GM12873 (cell line): ENCODE measurements around the gene CCDC167.
A peak's percentile ranks its signal among the peaks of the same experiment; 100 is the strongest.

ENCODE experiments used
- TF ChIP-seq, protein P1 (sequence below): IDR thresholded peaks from 2 replicates; pipeline ENCODE4 v1.5.1; 2012; ENCODE audit warnings: low read depth, mild to moderate bottlenecking, moderate library complexity, low read length, control low read depth; ENCODE audit not compliant: insufficient read depth; ENCODE audit errors: missing control alignments

Gene CCDC167

DNA sequence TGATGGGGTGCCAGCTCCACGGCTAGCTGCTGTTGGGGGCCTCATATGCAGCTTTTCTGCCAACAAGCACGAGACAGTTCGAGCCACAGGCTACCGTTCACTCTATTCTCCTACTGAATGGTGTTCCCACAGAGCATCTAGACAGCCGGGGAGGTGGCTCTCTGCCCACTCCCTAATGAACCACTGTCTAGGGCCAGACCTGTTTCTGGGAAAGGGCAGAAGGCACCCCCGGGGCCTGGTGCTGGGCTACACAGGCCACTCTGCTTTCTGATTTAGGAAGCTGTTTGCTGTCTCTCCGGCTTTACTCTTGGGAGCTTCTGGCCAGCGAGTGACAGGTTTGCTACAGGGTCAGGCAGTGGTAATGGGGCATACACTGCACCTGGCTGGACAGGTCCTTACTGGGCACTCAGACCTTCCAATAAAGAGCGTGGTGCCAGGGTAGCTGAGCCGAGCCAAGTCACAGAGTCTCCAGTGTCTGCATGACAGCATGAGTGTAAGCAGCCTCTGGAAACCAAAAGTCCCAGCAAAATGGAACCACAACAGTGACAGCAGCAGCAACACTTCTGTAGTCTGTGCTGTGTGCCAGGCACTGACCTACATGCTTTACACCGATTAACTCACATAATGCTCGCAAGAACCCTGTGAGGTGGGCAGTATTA, 8.4 kb downstream of the CCDC167 start:
- TF ChIP-seq, protein P1, sequence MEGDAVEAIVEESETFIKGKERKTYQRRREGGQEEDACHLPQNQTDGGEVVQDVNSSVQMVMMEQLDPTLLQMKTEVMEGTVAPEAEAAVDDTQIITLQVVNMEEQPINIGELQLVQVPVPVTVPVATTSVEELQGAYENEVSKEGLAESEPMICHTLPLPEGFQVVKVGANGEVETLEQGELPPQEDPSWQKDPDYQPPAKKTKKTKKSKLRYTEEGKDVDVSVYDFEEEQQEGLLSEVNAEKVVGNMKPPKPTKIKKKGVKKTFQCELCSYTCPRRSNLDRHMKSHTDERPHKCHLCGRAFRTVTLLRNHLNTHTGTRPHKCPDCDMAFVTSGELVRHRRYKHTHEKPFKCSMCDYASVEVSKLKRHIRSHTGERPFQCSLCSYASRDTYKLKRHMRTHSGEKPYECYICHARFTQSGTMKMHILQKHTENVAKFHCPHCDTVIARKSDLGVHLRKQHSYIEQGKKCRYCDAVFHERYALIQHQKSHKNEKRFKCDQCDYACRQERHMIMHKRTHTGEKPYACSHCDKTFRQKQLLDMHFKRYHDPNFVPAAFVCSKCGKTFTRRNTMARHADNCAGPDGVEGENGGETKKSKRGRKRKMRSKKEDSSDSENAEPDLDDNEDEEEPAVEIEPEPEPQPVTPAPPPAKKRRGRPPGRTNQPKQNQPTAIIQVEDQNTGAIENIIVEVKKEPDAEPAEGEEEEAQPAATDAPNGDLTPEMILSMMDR = no peak

DNA sequence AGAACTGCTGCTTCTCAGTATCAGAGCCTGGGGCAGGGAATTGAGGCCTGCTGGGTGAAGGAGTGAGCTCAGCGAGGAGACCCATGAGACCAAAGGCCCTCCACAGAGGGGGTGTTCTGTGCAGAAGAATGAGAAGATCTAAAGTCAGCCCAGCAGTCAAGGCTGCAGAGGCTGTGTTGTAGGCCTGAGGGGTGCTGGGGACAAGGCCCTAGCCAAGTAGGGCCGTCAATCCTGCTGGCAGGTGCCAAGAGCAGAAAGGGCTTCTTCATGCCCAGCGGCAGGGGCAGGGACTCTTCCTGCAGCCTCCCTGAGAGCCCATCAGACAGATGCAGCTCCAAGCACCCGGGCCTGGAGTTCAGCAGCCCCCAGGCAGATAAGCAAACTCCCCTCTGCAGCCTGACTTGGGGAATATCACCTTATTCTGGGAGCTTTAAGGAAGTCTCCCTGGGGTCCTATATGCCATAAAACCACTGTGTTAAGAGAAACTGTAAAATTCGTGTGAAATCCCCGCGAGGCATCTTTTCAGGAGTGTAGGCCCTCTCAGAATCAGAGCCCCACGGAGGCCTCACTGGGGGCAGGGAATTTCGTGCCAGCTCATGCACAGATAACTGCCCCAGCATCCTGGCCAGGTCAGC, 9.0 kb downstream of the CCDC167 start:
- TF ChIP-seq, protein P1 = no peak

DNA sequence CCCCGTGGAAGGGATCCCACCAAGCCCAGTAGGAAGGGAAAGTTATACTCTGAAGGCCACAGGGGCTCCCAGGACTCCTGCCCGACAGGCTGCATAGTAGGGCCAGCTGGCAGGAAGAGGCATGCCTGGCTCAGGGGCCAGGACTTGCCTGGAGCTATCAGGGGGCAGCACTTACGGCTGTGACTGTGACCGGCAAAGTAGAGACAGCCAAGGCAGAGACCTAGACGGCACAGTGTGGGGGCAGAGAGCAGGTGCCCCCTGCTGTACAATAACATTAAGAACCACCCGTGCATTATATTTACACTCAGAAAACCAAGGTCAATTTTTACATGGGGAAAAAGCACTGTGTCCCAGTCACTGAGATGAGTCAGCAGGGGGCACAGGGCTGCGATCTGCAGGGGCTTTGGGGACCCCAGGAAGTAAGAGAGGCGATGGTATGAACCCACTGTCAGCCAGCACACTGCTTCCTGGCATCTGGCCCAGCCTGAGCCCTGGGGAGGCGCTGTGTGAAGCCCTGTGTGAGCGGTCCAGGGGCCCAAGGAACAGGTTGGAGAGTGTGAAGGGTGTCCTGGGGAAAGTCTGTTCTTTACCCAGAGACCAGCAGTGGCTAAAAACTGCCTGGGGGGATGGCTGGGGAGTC, 9.9 kb downstream of the CCDC167 start:
- TF ChIP-seq, protein P1 = peak; percentile 44

DNA sequence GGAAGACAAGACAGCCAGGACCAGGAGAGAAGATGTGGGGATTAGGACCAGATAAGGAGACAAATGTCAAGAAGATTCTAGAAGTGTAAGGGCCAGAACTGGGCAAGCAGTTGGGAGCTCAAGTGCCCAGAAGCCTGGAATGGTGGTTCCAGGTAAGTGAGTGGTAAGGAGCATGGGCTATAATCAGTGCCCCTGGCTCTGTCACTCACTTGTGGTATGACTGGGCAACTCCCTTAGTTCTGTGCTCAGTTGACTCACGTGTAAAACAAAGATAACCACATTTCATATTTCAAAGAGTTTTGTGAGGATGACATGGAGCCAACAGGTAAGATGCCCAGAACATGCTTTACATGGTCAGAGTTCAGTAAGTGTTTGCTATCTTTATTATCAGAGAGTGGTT, 11.2 kb downstream of the CCDC167 start:
- TF ChIP-seq, protein P1 = no peak

DNA sequence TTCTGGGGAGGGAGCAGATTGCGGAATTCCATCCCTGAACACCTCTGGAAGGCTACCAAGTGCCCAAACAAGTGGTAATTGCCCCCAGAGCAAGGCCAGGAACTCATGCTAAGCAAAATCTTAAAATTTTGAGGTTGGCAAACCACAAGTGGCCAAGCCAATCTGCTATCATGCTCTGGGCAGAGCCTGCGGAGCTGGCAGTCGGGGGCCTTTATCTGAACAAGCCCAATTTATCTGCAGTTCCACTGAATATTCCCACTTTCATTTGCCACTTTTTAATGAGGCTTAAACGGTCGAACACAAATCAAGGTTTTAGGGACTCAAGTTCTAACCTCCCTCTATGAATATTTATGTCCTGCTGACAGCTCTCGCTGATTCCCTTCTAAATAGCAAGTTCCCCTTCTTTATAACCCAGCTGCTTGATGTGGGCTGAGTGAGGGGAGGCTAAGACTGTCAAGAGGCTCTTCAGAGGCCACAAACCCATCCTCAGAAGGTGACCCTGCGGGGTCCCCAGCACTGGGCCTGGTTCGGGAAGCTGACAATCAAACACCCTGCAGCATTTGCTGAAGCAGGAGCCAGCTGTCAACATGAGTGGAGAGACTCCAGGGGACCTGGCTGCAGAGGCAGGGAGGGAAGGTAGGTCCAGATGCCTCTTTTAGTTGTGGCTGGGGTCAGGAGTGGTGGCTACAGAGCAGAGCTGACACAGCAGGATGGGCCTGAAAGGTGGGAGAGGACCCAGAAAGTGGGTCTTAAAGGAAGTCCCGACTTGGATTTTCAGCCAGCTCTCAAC, 11.9 kb downstream of the CCDC167 start:
- TF ChIP-seq, protein P1 = no peak

DNA sequence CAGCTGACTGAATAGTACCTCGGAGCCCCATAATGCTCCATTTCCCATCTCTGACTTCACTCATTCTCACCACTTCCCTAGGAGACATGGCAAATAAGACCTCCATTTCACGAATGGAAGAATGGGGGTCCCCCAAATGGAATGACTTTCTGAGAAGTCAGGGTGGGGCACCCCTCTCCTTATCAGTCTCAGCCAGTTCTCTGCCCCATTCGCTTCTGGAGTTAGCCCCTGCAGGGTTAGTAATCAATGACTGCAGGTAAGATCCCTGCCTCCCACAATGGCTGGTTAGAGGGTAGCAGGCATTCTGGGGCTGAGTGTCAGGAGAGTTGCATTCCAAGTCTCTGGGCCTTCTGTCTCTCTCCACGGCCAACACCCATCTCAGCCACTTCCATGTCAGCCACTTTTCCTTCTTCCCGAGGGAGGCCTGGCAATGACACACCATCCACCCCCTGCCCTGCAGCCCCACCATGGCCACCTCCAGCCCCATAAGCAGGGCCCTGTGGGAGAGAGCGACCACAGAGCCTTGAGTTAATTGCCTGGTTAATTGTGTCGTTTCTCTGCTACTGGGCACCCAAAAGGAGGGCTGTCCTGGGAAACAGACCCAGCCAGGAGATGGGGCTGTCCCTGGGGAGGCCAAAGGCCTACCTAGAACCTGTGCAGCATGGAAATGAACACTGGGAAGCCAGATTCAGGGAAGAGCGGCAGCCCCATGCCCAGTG, 13.4 kb downstream of the CCDC167 start:
- TF ChIP-seq, protein P1 = no peak
